GM23338 (cell line): Measurements from ENCODE around the gene ABCA7. TPM values are rescaled to one million over a fixed set of nuclear protein-coding genes. Genes with fewer than 3 reads are reported as not detected.

ENCODE experiments used
- EZH2phosphoT487 ChIP-seq: fragments of 200-600 bp; sonication (generic); IDR thresholded peaks from one replicate; pipeline ENCODE4 v1.8.1; 2018; ENCODE audit warnings: antibody characterized with exemption; ENCODE audit not compliant: unreplicated experiment
- JUNB ChIP-seq: IDR thresholded peaks from one replicate; pipeline ENCODE4 v1.6.1; 2016; ENCODE audit warnings: antibody characterized with exemption; ENCODE audit not compliant: unreplicated experiment
- POLR2AphosphoS5 ChIP-seq: IDR thresholded peaks from 2 replicates; pipeline ENCODE4 v1.6.1; 2016; ENCODE audit warnings: antibody characterized with exemption, low read depth
- STAT1 ChIP-seq: IDR thresholded peaks from one replicate; pipeline ENCODE4 v1.6.1; 2016; ENCODE audit warnings: antibody characterized with exemption; ENCODE audit not compliant: unreplicated experiment
- ZNF114 ChIP-seq: fragments of 250-450 bp; sonication (Bioruptor Pico); IDR thresholded peaks from 2 replicates; pipeline ENCODE4 v1.5.0; 2020; ENCODE audit warnings: mild to moderate bottlenecking, moderate library complexity
- ZNF331 ChIP-seq: fragments of 250-450 bp; sonication (Bioruptor Pico); IDR thresholded peaks from 2 replicates; pipeline ENCODE4 v1.5.0; 2020; ENCODE audit warnings: low read depth, mild to moderate bottlenecking, moderate library complexity
- polyA plus RNA-seq: library from polyadenylated mRNA; unstranded; fragments of >200 nt; fragmentation: Nextera tagmentation; extraction: Ambion mirVana; gene quantifications from 2 replicates; pipeline ENCODE4 v1.2.1, GENCODE V29; 2016
- total RNA-seq: library from RNA; depleted of rRNA; stranded (reverse); fragments of >200 nt; shearing (Covaris generic); gene quantifications from 2 replicates; pipeline ENCODE4 v1.2.3, GENCODE V29; 2014
- TF ChIP-seq, protein P1 (sequence below): fragments of 250-450 bp; sonication (Bioruptor Pico); IDR thresholded peaks from 2 replicates; pipeline ENCODE4 v1.5.0; 2020; ENCODE audit warnings: mild to moderate bottlenecking, moderate library complexity
- TF ChIP-seq, protein P2 (sequence below): IDR thresholded peaks from 2 replicates; pipeline ENCODE4 v1.6.1; 2016; ENCODE audit warnings: antibody characterized with exemption
- TF ChIP-seq, protein P3 (sequence below), 2 experiments: fragments of 200-600 bp in 1 of 2; sonication (generic) in 1 of 2; conservative IDR thresholded peaks; 2 replicates each; pipeline versions ENCODE4 v1.5.1 to v1.6.1; 2016 to 2017; ENCODE audit warnings: antibody characterized with exemption in 2 of 2, low read depth in 2 of 2, mild to moderate bottlenecking in 2 of 2, moderate library complexity in 1 of 2

The ABCA7 gene
- total and polyA plus RNA-seq, 2 experiments from 2014 or later, result 22.2 to 27.4 TPM

DNA sequence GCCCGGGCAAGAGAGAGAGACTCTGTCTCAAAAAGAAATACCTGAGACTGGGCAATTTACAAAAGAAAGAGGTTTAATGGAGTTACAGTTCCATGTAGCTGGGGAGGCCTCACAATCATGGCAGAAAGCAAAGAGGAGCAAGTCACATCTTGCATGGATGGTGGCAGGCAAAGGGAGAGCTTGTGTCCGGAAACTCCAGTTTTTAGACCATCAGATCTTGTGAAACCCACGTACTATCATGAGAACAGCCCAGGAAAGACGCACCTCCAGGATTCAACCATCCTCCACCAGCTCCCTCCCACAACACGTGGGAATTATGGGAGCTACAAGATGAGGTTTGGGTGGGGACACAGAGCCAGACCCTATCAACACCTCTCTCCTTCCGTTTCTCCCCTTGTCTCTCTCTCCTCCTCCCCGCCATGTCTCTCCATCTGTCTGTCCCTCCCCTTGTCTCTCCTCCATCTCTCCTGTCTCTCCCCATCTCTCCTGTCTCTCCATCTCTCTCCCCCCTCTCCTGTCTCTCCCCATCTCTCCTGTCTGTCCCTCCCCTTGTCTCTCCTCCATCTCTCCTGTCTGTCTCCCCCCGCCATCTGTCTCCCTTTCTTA lies 45.2 kb downstream of the ABCA7 start (continued):
- TF ChIP-seq, protein P1, sequence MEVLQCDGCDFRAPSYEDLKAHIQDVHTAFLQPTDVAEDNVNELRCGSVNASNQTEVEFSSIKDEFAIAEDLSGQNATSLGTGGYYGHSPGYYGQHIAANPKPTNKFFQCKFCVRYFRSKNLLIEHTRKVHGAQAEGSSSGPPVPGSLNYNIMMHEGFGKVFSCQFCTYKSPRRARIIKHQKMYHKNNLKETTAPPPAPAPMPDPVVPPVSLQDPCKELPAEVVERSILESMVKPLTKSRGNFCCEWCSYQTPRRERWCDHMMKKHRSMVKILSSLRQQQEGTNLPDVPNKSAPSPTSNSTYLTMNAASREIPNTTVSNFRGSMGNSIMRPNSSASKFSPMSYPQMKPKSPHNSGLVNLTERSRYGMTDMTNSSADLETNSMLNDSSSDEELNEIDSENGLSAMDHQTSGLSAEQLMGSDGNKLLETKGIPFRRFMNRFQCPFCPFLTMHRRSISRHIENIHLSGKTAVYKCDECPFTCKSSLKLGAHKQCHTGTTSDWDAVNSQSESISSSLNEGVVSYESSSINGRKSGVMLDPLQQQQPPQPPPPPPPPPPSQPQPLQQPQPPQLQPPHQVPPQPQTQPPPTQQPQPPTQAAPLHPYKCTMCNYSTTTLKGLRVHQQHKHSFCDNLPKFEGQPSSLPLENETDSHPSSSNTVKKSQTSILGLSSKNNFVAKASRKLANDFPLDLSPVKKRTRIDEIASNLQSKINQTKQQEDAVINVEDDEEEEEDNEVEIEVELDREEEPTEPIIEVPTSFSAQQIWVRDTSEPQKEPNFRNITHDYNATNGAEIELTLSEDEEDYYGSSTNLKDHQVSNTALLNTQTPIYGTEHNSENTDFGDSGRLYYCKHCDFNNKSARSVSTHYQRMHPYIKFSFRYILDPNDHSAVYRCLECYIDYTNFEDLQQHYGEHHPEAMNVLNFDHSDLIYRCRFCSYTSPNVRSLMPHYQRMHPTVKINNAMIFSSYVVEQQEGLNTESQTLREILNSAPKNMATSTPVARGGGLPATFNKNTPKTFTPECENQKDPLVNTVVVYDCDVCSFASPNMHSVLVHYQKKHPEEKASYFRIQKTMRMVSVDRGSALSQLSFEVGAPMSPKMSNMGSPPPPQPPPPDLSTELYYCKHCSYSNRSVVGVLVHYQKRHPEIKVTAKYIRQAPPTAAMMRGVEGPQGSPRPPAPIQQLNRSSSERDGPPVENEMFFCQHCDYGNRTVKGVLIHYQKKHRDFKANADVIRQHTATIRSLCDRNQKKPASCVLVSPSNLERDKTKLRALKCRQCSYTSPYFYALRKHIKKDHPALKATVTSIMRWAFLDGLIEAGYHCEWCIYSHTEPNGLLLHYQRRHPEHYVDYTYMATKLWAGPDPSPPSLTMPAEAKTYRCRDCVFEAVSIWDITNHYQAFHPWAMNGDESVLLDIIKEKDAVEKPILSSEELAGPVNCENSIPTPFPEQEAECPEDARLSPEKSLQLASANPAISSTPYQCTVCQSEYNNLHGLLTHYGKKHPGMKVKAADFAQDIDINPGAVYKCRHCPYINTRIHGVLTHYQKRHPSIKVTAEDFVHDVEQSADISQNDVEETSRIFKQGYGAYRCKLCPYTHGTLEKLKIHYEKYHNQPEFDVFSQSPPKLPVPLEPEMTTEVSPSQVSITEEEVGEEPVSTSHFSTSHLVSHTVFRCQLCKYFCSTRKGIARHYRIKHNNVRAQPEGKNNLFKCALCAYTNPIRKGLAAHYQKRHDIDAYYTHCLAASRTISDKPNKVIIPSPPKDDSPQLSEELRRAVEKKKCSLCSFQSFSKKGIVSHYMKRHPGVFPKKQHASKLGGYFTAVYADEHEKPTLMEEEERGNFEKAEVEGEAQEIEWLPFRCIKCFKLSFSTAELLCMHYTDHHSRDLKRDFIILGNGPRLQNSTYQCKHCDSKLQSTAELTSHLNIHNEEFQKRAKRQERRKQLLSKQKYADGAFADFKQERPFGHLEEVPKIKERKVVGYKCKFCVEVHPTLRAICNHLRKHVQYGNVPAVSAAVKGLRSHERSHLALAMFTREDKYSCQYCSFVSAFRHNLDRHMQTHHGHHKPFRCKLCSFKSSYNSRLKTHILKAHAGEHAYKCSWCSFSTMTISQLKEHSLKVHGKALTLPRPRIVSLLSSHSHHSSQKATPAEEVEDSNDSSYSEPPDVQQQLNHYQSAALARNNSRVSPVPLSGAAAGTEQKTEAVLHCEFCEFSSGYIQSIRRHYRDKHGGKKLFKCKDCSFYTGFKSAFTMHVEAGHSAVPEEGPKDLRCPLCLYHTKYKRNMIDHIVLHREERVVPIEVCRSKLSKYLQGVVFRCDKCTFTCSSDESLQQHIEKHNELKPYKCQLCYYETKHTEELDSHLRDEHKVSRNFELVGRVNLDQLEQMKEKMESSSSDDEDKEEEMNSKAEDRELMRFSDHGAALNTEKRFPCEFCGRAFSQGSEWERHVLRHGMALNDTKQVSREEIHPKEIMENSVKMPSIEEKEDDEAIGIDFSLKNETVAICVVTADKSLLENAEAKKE (CRISPR knock-in tag), result no peak
- TF ChIP-seq ZNF331 (CRISPR knock-in tag) (no peak), EZH2phosphoT487 (no peak), STAT1 (no peak), POLR2AphosphoS5 (no peak), ZNF114 (no peak), JUNB (no peak)
- TF ChIP-seq, protein P2, sequence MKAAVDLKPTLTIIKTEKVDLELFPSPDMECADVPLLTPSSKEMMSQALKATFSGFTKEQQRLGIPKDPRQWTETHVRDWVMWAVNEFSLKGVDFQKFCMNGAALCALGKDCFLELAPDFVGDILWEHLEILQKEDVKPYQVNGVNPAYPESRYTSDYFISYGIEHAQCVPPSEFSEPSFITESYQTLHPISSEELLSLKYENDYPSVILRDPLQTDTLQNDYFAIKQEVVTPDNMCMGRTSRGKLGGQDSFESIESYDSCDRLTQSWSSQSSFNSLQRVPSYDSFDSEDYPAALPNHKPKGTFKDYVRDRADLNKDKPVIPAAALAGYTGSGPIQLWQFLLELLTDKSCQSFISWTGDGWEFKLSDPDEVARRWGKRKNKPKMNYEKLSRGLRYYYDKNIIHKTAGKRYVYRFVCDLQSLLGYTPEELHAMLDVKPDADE, result no peak
- TF ChIP-seq, protein P3, sequence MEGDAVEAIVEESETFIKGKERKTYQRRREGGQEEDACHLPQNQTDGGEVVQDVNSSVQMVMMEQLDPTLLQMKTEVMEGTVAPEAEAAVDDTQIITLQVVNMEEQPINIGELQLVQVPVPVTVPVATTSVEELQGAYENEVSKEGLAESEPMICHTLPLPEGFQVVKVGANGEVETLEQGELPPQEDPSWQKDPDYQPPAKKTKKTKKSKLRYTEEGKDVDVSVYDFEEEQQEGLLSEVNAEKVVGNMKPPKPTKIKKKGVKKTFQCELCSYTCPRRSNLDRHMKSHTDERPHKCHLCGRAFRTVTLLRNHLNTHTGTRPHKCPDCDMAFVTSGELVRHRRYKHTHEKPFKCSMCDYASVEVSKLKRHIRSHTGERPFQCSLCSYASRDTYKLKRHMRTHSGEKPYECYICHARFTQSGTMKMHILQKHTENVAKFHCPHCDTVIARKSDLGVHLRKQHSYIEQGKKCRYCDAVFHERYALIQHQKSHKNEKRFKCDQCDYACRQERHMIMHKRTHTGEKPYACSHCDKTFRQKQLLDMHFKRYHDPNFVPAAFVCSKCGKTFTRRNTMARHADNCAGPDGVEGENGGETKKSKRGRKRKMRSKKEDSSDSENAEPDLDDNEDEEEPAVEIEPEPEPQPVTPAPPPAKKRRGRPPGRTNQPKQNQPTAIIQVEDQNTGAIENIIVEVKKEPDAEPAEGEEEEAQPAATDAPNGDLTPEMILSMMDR (conservative IDR thresholded peaks at IDR 0.05; ENCODE audit: low read depth in 2 of 2), result no peak
